ENCODE measurements around the gene PACRG. TPM values are rescaled to one million over a fixed set of nuclear protein-coding genes. Genes with fewer than 3 reads are reported as not detected.

PACRG gene
- total RNA-seq, 1 donor from 2014 or later, result under 0.01 TPM

- no peak for TF ChIP-seq CTCF (IDR thresholded peaks at IDR 0.05; ENCODE audit: insufficient read depth, low read length, severe bottlenecking)
- Histone ChIP-seq H3K4me3 (ENCODE audit: low read depth, low read length) (no peak overlapping the region), H3K36me3 (ENCODE audit: control insufficient read depth, insufficient read depth, low read length) (no peaks in the 10 kb centered on the region), H3K27me3 (ENCODE audit: control insufficient read depth, insufficient read depth, low read length) (no peaks in the 10 kb centered on the region)
- DNase-seq (ENCODE audit: low read depth) (no peak), FAIRE-seq (no peak)
These were observed 129.6 kb downstream of the PACRG start for GRCh38 chr6:162857326-162857725.

- FAIRE-seq, result no peak
- TF ChIP-seq CTCF (IDR thresholded peaks at IDR 0.05; ENCODE audit: insufficient read depth, low read length, severe bottlenecking), result no peak
These were observed 134.7 kb downstream of the PACRG start for GRCh38 chr6:162862462-162862861.

GRCh38 chr6:162862941-162863340 is 135.2 kb downstream of the PACRG start:
- no peak for FAIRE-seq

More at GRCh38 chr6:162862462-162862861, 134.7 kb downstream of the PACRG start:
- Histone ChIP-seq H3K4me3 (ENCODE audit: low read depth, low read length) (no peak overlapping the region), H3K27me3 (ENCODE audit: control insufficient read depth, insufficient read depth, low read length) (no peaks in the 10 kb centered on the region), H3K36me3 (ENCODE audit: control insufficient read depth, insufficient read depth, low read length) (no peaks in the 10 kb centered on the region)
- no peak for DNase-seq (ENCODE audit: low read depth)

GRCh38 chr6:162863821-162864220 is 136.0 kb downstream of the PACRG start:
- no peak for FAIRE-seq
- no peaks in the 10 kb centered on the region for H3K36me3 ChIP-seq (ENCODE audit: control insufficient read depth, insufficient read depth, low read length)
- no peak for TF ChIP-seq CTCF (IDR thresholded peaks at IDR 0.05; ENCODE audit: insufficient read depth, low read length, severe bottlenecking)

More at GRCh38 chr6:162862941-162863340, 135.2 kb downstream of the PACRG start:
- Histone ChIP-seq H3K4me3 (ENCODE audit: low read depth, low read length) (no peak overlapping the region), H3K27me3 (ENCODE audit: control insufficient read depth, insufficient read depth, low read length) (no peaks in the 10 kb centered on the region), H3K36me3 (ENCODE audit: control insufficient read depth, insufficient read depth, low read length) (no peaks in the 10 kb centered on the region)
- TF ChIP-seq CTCF (IDR thresholded peaks at IDR 0.05; ENCODE audit: insufficient read depth, low read length, severe bottlenecking), result no peak
- DNase-seq (ENCODE audit: low read depth), result no peak

GRCh38 chr6:162864911-162865310 is 137.1 kb downstream of the PACRG start:
- TF ChIP-seq CTCF (IDR thresholded peaks at IDR 0.05; ENCODE audit: insufficient read depth, low read length, severe bottlenecking), result no peak
- Histone ChIP-seq H3K4me3 (ENCODE audit: low read depth, low read length) (no peak overlapping the region), H3K27me3 (ENCODE audit: control insufficient read depth, insufficient read depth, low read length) (no peaks in the 10 kb centered on the region), H3K36me3 (ENCODE audit: control insufficient read depth, insufficient read depth, low read length) (no peaks in the 10 kb centered on the region)
- no peak for DNase-seq (ENCODE audit: low read depth)
- FAIRE-seq, result no peak

More at GRCh38 chr6:162863821-162864220, 136.0 kb downstream of the PACRG start:
- no peak for DNase-seq (ENCODE audit: low read depth)
- no peak overlapping the region for H3K4me3 ChIP-seq (ENCODE audit: low read depth, low read length)
- no peaks in the 10 kb centered on the region for H3K27me3 ChIP-seq (ENCODE audit: control insufficient read depth, insufficient read depth, low read length)

- FAIRE-seq (no peak), DNase-seq (ENCODE audit: low read depth) (no peak)
- Histone ChIP-seq H3K4me3 (ENCODE audit: low read depth, low read length) (no peak overlapping the region), H3K36me3 (ENCODE audit: control insufficient read depth, insufficient read depth, low read length) (no peaks in the 10 kb centered on the region), H3K27me3 (ENCODE audit: control insufficient read depth, insufficient read depth, low read length) (no peaks in the 10 kb centered on the region)
- TF ChIP-seq CTCF (IDR thresholded peaks at IDR 0.05; ENCODE audit: insufficient read depth, low read length, severe bottlenecking), result no peak
These were observed 138.9 kb downstream of the PACRG start for GRCh38 chr6:162866656-162867055.
